Neural cell (in vitro differentiated cells): ENCODE measurements around the gene ARPC4. TPM values are rescaled to one million over a fixed set of nuclear protein-coding genes. Genes with fewer than 3 reads are reported as not detected.

Experiments used
- H2AFZ ChIP-seq: fragments of 200-600, 300-800 bp; sonication (generic), shearing (Covaris generic); 2 replicates; pipeline ENCODE4 v1.6.0; 2014; ENCODE audit warnings: low read depth, mild to moderate bottlenecking, antibody characterized with exemption, low read length, moderate library complexity
- H3F3A ChIP-seq: fragments of 200-600 bp; shearing (Covaris generic); 2 replicates; pipeline ENCODE4 v1.6.1; 2016; ENCODE audit warnings: mild to moderate bottlenecking, moderate library complexity, mixed read lengths, antibody characterized with exemption, low read length; ENCODE audit not compliant: insufficient read depth, poor library complexity, severe bottlenecking
- H3K27ac ChIP-seq: fragments of 200-600, 300-800 bp; sonication (generic), shearing (Covaris generic); 2 replicates; pipeline ENCODE4 v1.5.1; 2014; ENCODE audit warnings: mild to moderate bottlenecking, low read length, moderate library complexity
- H3K27me3 ChIP-seq: fragments of 300-800, 200-600 bp; sonication (generic), shearing (Covaris generic); 2 replicates; pipeline ENCODE4 v1.6.0; 2014; ENCODE audit warnings: mild to moderate bottlenecking, low read depth, low read length, moderate library complexity; ENCODE audit not compliant: insufficient read depth
- H3K36me3 ChIP-seq: fragments of 300-800, 200-600 bp; sonication (generic), shearing (Covaris generic); 2 replicates; pipeline ENCODE4 v1.5.1; 2014; ENCODE audit warnings: mild to moderate bottlenecking, antibody characterized with exemption, low read length, moderate library complexity; ENCODE audit not compliant: insufficient read depth
- H3K4me2 ChIP-seq: fragments of 300-800, 200-600 bp; sonication (generic), shearing (Covaris generic); 2 replicates; pipeline ENCODE4 v1.6.0; 2014; ENCODE audit warnings: mild to moderate bottlenecking, low read length
- H3K4me3 ChIP-seq: fragments of 300-800, 200-600 bp; sonication (generic), shearing (Covaris generic); 2 replicates; pipeline ENCODE4 v1.5.1; 2014; ENCODE audit warnings: mild to moderate bottlenecking, low read length, moderate library complexity
- H3K79me2 ChIP-seq: fragments of 200-600 bp; shearing (Covaris generic); replicated peaks from 2 replicates; pipeline ENCODE4 v1.6.0; 2014; ENCODE audit warnings: mild to moderate bottlenecking, low read length, moderate library complexity; ENCODE audit not compliant: insufficient read depth
- H3K9ac ChIP-seq: fragments of 300-800, 200-600 bp; sonication (generic), shearing (Covaris generic); 2 replicates; pipeline ENCODE4 v1.6.1; 2016; ENCODE audit warnings: mild to moderate bottlenecking, low read length, mixed read lengths
- H3K9me2 ChIP-seq: fragments of 200-600 bp; shearing (Covaris generic); 2 replicates; pipeline ENCODE4 v1.6.1; 2016; ENCODE audit warnings: mild to moderate bottlenecking, low read length, mixed read lengths; ENCODE audit not compliant: insufficient read depth
- H3K9me3 ChIP-seq: fragments of 200-600, 300-800 bp; sonication (generic), shearing (Covaris generic); 2 replicates; pipeline ENCODE4 v1.6.1; 2016; ENCODE audit warnings: mild to moderate bottlenecking, mixed run types, low read length, moderate library complexity, mixed read lengths
- H4K20me1 ChIP-seq: fragments of 200-600 bp; shearing (Covaris generic); 2 replicates; pipeline ENCODE4 v1.6.1; 2016; ENCODE audit warnings: mild to moderate bottlenecking, mixed run types; ENCODE audit not compliant: insufficient read depth
- EP300 ChIP-seq: fragments of 450-650 bp; conservative IDR thresholded peaks from 2 replicates; pipeline ENCODE4 v1.6.1; 2014; ENCODE audit warnings: antibody characterized with exemption, mild to moderate bottlenecking, moderate library complexity; ENCODE audit not compliant: poor library complexity, severe bottlenecking
- EZH2 ChIP-seq: fragments of 200-600, 300-800 bp; shearing (Covaris generic), sonication (generic); IDR thresholded peaks from 2 replicates; pipeline ENCODE4 v1.6.1; 2014; ENCODE audit warnings: antibody characterized with exemption, low read length, borderline replicate concordance, mild to moderate bottlenecking; ENCODE audit not compliant: insufficient read depth, poor library complexity, severe bottlenecking
- MXI1 ChIP-seq: fragments of 450-650 bp; conservative IDR thresholded peaks from 2 replicates; pipeline ENCODE4 v1.6.1; 2014; ENCODE audit warnings: antibody characterized with exemption, mild to moderate bottlenecking; ENCODE audit not compliant: poor library complexity, severe bottlenecking
- POLR2AphosphoS5 ChIP-seq: IDR thresholded peaks from 2 replicates; pipeline ENCODE4 v1.6.1; 2012
- RAD21 ChIP-seq: fragments of 450-650 bp; conservative IDR thresholded peaks from 2 replicates; pipeline ENCODE4 v1.6.1; 2014; ENCODE audit warnings: antibody characterized with exemption, mild to moderate bottlenecking, moderate library complexity
- SMC3 ChIP-seq: fragments of 450-650 bp; conservative IDR thresholded peaks from 2 replicates; pipeline ENCODE4 v1.6.1; 2014; ENCODE audit warnings: antibody characterized with exemption, mild to moderate bottlenecking, moderate library complexity; ENCODE audit not compliant: poor library complexity
- TAF1 ChIP-seq: IDR thresholded peaks from 2 replicates; pipeline ENCODE4 v1.6.1; 2012; ENCODE audit warnings: low read depth
- polyA plus RNA-seq: library from polyadenylated mRNA; depleted of rRNA; stranded (reverse); fragments of >200 nt; gene quantifications from 2 replicates; pipeline ENCODE4 v1.2.3, GENCODE V29; 2014
- TF ChIP-seq, protein P1 (sequence below): IDR thresholded peaks from 2 replicates; pipeline ENCODE4 v1.6.1; 2012; ENCODE audit warnings: borderline replicate concordance
- TF ChIP-seq, protein P2 (sequence below): fragments of 450-650 bp; IDR thresholded peaks from 2 replicates; pipeline ENCODE4 v1.5.1; 2014; ENCODE audit warnings: antibody characterized with exemption, mild to moderate bottlenecking, moderate library complexity; ENCODE audit not compliant: poor library complexity, severe bottlenecking

The ARPC4 gene
- polyA plus RNA-seq, 1 donor from 2014 or later, result 179 TPM

- Histone ChIP-seq H3K36me3 (no peaks in the 10 kb centered on the region), H3K27ac (no peak overlapping the region), H3K27me3 (no peaks in the 10 kb centered on the region), H3K4me3 (no peak overlapping the region), H3K9me3 (no peaks in the 10 kb centered on the region), H3F3A (no peaks in the 10 kb centered on the region), H2AFZ (no peak overlapping the region), H4K20me1 (no peaks in the 10 kb centered on the region), H3K9ac (no peak overlapping the region), H3K79me2 (no peaks in the 10 kb centered on the region), H3K9me2 (no peaks in the 10 kb centered on the region), H3K4me2 (no peak overlapping the region)
- no peak for TF ChIP-seq EZH2
- no peak for TF ChIP-seq MXI1
- no peak for TF ChIP-seq EP300
- no peak for TF ChIP-seq RAD21
- TF ChIP-seq, protein P1, sequence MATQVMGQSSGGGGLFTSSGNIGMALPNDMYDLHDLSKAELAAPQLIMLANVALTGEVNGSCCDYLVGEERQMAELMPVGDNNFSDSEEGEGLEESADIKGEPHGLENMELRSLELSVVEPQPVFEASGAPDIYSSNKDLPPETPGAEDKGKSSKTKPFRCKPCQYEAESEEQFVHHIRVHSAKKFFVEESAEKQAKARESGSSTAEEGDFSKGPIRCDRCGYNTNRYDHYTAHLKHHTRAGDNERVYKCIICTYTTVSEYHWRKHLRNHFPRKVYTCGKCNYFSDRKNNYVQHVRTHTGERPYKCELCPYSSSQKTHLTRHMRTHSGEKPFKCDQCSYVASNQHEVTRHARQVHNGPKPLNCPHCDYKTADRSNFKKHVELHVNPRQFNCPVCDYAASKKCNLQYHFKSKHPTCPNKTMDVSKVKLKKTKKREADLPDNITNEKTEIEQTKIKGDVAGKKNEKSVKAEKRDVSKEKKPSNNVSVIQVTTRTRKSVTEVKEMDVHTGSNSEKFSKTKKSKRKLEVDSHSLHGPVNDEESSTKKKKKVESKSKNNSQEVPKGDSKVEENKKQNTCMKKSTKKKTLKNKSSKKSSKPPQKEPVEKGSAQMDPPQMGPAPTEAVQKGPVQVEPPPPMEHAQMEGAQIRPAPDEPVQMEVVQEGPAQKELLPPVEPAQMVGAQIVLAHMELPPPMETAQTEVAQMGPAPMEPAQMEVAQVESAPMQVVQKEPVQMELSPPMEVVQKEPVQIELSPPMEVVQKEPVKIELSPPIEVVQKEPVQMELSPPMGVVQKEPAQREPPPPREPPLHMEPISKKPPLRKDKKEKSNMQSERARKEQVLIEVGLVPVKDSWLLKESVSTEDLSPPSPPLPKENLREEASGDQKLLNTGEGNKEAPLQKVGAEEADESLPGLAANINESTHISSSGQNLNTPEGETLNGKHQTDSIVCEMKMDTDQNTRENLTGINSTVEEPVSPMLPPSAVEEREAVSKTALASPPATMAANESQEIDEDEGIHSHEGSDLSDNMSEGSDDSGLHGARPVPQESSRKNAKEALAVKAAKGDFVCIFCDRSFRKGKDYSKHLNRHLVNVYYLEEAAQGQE, result no peak
- TF ChIP-seq POLR2AphosphoS5, result no peak
- no peak for TF ChIP-seq TAF1
- TF ChIP-seq, protein P2, sequence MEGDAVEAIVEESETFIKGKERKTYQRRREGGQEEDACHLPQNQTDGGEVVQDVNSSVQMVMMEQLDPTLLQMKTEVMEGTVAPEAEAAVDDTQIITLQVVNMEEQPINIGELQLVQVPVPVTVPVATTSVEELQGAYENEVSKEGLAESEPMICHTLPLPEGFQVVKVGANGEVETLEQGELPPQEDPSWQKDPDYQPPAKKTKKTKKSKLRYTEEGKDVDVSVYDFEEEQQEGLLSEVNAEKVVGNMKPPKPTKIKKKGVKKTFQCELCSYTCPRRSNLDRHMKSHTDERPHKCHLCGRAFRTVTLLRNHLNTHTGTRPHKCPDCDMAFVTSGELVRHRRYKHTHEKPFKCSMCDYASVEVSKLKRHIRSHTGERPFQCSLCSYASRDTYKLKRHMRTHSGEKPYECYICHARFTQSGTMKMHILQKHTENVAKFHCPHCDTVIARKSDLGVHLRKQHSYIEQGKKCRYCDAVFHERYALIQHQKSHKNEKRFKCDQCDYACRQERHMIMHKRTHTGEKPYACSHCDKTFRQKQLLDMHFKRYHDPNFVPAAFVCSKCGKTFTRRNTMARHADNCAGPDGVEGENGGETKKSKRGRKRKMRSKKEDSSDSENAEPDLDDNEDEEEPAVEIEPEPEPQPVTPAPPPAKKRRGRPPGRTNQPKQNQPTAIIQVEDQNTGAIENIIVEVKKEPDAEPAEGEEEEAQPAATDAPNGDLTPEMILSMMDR, result no peak
- no peak for TF ChIP-seq SMC3
Observed at GRCh38 chr3:9776896-9777693, 15.8 kb upstream of the ARPC4 start.

GRCh38 chr3:9777694-9778021, 15.2 kb upstream of the ARPC4 start:
- no peak overlapping the region for H3K9ac ChIP-seq
- H3K79me2 ChIP-seq, result no peaks in the 10 kb centered on the region
- H3K27me3 ChIP-seq, result no peaks in the 10 kb centered on the region
- no peak overlapping the region for H3K4me2 ChIP-seq
- H3K36me3 ChIP-seq, result no peaks in the 10 kb centered on the region
- H2AFZ ChIP-seq, result no peak overlapping the region
- H3K27ac ChIP-seq, result no peak overlapping the region
- TF ChIP-seq RAD21 (no peak), EZH2 (no peak), TAF1 (no peak)
- TF ChIP-seq, protein P1, result no peak
- no peaks in the 10 kb centered on the region for H3F3A ChIP-seq
- no peaks in the 10 kb centered on the region for H4K20me1 ChIP-seq
- no peak overlapping the region for H3K4me3 ChIP-seq
- H3K9me2 ChIP-seq, result no peaks in the 10 kb centered on the region
- no peaks in the 10 kb centered on the region for H3K9me3 ChIP-seq
